Measurements from ENCODE around the gene RERG. TPM values are rescaled to one million over a fixed set of nuclear protein-coding genes. Genes with fewer than 3 reads are reported as not detected.

The RERG gene
- total and polyA plus RNA-seq, 2 experiments from 2014 or later = 1.1 to 1.5 TPM

- H3K27ac ChIP-seq (ENCODE audit: low read depth) = no peak overlapping the region
- no peak overlapping the region for H2AFZ ChIP-seq
- H3K9me2 ChIP-seq (ENCODE audit: insufficient read depth) = no peaks in the 10 kb centered on the region
- ATAC-seq (no peak), DNase-seq (ENCODE audit: low spot score) (no peak)
- H3K4me3 Mint-ChIP-seq = no peak overlapping the region
- no peak overlapping the region for H3K27ac Mint-ChIP-seq
- no peaks in the 10 kb centered on the region for H3K4me1 ChIP-seq (ENCODE audit: insufficient read depth)
- no peaks in the 10 kb centered on the region for H3K9me3 Mint-ChIP-seq
- H3K4me1 Mint-ChIP-seq = no peaks in the 10 kb centered on the region
- no peak overlapping the region for H3K4me2 ChIP-seq
- H3K36me3 ChIP-seq (ENCODE audit: insufficient read depth) = no peaks in the 10 kb centered on the region
- H3K79me2 ChIP-seq (replicated peaks; ENCODE audit: insufficient read depth) = no peaks in the 10 kb centered on the region
- H3K4me3 ChIP-seq = no peak overlapping the region
- no peaks in the 10 kb centered on the region for H4K20me1 ChIP-seq (replicated peaks; ENCODE audit: insufficient read depth)
- TF ChIP-seq ETS1 (IDR thresholded peaks at IDR 0.05) (no peak), CTCF (conservative IDR thresholded peaks at IDR 0.05; ENCODE audit: low read depth in 2 of 2) (no peak), ZNF462 (CRISPR knock-in tag; IDR thresholded peaks at IDR 0.05) (no peak), STAT1 (IDR thresholded peaks at IDR 0.05; ENCODE audit: unreplicated experiment) (no peak), CREB1 (CRISPR knock-in tag; IDR thresholded peaks at IDR 0.05; ENCODE audit: low read depth) (no peak), REST (IDR thresholded peaks at IDR 0.05; ENCODE audit: unreplicated experiment) (no peak), JUNB (IDR thresholded peaks at IDR 0.05; ENCODE audit: unreplicated experiment) (no peak), POLR2AphosphoS5 (IDR thresholded peaks at IDR 0.05; ENCODE audit: low read depth) (no peak), ZNF331 (CRISPR knock-in tag; IDR thresholded peaks at IDR 0.05; ENCODE audit: low read depth) (no peak)
- no peaks in the 10 kb centered on the region for H3K27me3 Mint-ChIP-seq (ENCODE audit: insufficient read depth, low read depth, poor library complexity)
- no peaks in the 10 kb centered on the region for H3K36me3 Mint-ChIP-seq (ENCODE audit: low read depth)
- no peaks in the 10 kb centered on the region for H3F3A ChIP-seq (replicated peaks; ENCODE audit: low read depth)
- no peaks in the 10 kb centered on the region for H3K27me3 ChIP-seq (ENCODE audit: insufficient read depth)
Measured at GRCh38 chr12:15230751-15231150, 9.5 kb upstream of the RERG start.
